NB4 (cell line): ENCODE measurements around the gene AURKA.
A peak's percentile ranks its signal among the peaks of the same experiment; 100 is the strongest.

ENCODE experiments used
- DNase-seq: peaks from one replicate; pipeline ENCODE4 v3.0.0; 2010; ENCODE audit warnings: low read depth
- H3K4me3 ChIP-seq: one replicate; pipeline ENCODE4 v1.5.1; 2011; ENCODE audit warnings: mild to moderate bottlenecking, low read depth, low read length, moderate library complexity
- CTCF ChIP-seq: IDR thresholded peaks from one replicate; pipeline ENCODE4 v1.5.1; 2012; ENCODE audit warnings: low read depth, low read length
- MAX ChIP-seq: IDR thresholded peaks from 2 replicates; pipeline ENCODE4 v1.6.1; 2011; ENCODE audit warnings: low read depth, low read length
- MYC ChIP-seq: IDR thresholded peaks from 2 replicates; pipeline ENCODE4 v1.6.1; 2011; ENCODE audit warnings: low read depth, low read length
- POLR2A ChIP-seq: IDR thresholded peaks from 2 replicates; pipeline ENCODE4 v1.6.1; 2011; ENCODE audit warnings: mild to moderate bottlenecking; ENCODE audit not compliant: insufficient read length; ENCODE audit errors: extremely low read depth

The AURKA gene

GRCh38 chr20:56328861-56329260 is 63.2 kb downstream of the AURKA start:
- no peak overlapping the region for H3K4me3 ChIP-seq
- TF ChIP-seq POLR2A (no peak), MYC (no peak), MAX (peak; percentile 21; the same call in 1 of the 2 replicates)
- DNase-seq, result peak; percentile 45

- TF ChIP-seq POLR2A (no peak), CTCF (no peak), MAX (no peak), MYC (no peak)
- no peak overlapping the region for H3K4me3 ChIP-seq
- no peak for DNase-seq
Observed at GRCh38 chr20:56324806-56325205, 67.2 kb downstream of the AURKA start.

- DNase-seq, result no peak
- no peak for TF ChIP-seq MAX
- TF ChIP-seq CTCF, result no peak
- no peak for TF ChIP-seq POLR2A
- TF ChIP-seq MYC, result no peak
- H3K4me3 ChIP-seq, result no peak overlapping the region
Observed at GRCh38 chr20:56323656-56324055, 68.4 kb downstream of the AURKA start.

GRCh38 chr20:56323206-56323605 is 68.8 kb downstream of the AURKA start:
- H3K4me3 ChIP-seq, result no peak overlapping the region
- no peak for DNase-seq
- TF ChIP-seq CTCF (no peak), MAX (no peak), POLR2A (no peak), MYC (no peak)

GRCh38 chr20:56322681-56323080 is 69.3 kb downstream of the AURKA start:
- TF ChIP-seq MAX (no peak), MYC (no peak), CTCF (no peak), POLR2A (no peak)
- no peak overlapping the region for H3K4me3 ChIP-seq
- no peak for DNase-seq
